Measurements from ENCODE around the gene MEGF11.

Gene MEGF11

GRCh38 chr15:66006986-66007385 is 246.6 kb downstream of the MEGF11 start:
- H3K27ac ChIP-seq (ENCODE audit: extremely low read depth, low read depth, low read length): no peak overlapping the region
- no peak overlapping the region for H3K4me3 ChIP-seq (ENCODE audit: low read depth, low read length)
- TF ChIP-seq ZNF555 (tag by site-specific recombination; conservative IDR thresholded peaks at IDR 0.05): no peak
- TF ChIP-seq ZNF16 (tag by site-specific recombination; IDR thresholded peaks at IDR 0.05; ENCODE audit: low read depth): no peak
- no peak for TF ChIP-seq ZNF548 (tag by site-specific recombination; IDR thresholded peaks at IDR 0.05)
- no peak for TF ChIP-seq SETDB1 (IDR thresholded peaks at IDR 0.05; ENCODE audit: insufficient read length, low read length)
- H3K4me1 ChIP-seq (ENCODE audit: control insufficient read depth, insufficient read depth, low read length): no peaks in the 10 kb centered on the region
- ChIA-PET CTCF (no interaction called here), POLR2A (no interaction called here)
- H3K9me3 ChIP-seq (ENCODE audit: control insufficient read depth, insufficient read depth, low read depth, low read length): no peaks in the 10 kb centered on the region
- no peaks in the 10 kb centered on the region for H3K36me3 ChIP-seq (ENCODE audit: control insufficient read depth in 2 of 2, insufficient read depth in 1 of 2, low read length in 2 of 2)

DNA sequence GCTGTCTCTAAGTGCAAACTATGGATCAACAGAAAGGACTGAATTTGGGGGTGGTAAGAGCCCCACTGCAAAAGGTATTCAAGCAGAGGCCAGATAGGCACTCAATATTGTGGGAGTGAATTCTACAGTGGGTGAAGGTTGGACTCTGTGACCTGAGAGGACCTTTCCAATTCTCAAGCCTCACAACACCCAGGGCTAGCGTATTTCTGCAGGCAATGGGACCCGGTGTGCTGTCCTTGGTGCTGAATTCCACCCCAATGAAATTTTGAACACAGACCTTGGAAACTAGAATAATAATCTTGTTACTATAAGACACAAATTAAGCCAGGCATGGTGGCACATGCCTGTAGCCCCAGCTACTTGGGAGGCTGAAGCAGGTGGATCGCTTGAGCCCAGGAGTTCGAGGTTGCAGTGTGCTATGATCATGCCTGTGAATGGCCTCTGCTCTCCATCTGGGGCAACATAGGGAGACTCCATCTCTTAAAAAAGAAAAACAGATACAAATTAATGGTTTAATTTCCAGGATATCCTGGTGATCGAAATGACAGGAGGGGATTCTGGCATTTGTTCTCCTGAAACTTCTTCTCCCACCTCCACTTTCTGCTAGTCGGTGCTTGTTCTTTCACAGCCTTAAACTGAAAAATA is 248.8 kb downstream of the MEGF11 start:
- ChIA-PET CTCF (interaction anchor here (0.6 to 1.0 kb wide), 2 partner anchors 284 to 898 kb away, joined by 3 to 4 read pairs; no protein-coding TSS in a partner anchor), POLR2A (interaction anchor here (1.5 kb wide), 1 partner anchor 136 kb away, joined by 3 read pairs; the partner anchor contains the start of gene RAB11A)
- Histone ChIP-seq H3K36me3 (ENCODE audit: control insufficient read depth in 2 of 2, insufficient read depth in 1 of 2, low read length in 2 of 2) (no peaks in the 10 kb centered on the region), H3K4me1 (ENCODE audit: control insufficient read depth, insufficient read depth, low read length) (no peaks in the 10 kb centered on the region), H3K27ac (ENCODE audit: extremely low read depth, low read depth, low read length) (no peak overlapping the region), H3K4me3 (ENCODE audit: low read depth, low read length) (no peak overlapping the region), H3K9me3 (ENCODE audit: control insufficient read depth, insufficient read depth, low read depth, low read length) (no peaks in the 10 kb centered on the region)
- TF ChIP-seq, protein P1, sequence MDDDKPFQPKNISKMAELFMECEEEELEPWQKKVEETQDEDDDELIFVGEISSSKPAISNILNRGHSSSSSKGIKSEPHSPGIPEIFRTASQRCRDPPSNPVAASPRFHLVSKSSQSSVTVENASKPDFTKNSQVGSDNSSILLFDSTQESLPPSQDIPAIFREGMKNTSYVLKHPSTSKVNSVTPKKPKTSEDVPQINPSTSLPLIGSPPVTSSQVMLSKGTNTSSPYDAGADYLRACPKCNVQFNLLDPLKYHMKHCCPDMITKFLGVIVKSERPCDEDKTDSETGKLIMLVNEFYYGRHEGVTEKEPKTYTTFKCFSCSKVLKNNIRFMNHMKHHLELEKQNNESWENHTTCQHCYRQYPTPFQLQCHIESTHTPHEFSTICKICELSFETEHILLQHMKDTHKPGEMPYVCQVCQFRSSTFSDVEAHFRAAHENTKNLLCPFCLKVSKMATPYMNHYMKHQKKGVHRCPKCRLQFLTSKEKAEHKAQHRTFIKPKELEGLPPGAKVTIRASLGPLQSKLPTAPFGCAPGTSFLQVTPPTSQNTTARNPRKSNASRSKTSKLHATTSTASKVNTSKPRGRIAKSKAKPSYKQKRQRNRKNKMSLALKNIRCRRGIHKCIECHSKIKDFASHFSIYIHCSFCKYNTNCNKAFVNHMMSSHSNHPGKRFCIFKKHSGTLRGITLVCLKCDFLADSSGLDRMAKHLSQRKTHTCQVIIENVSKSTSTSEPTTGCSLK (tag by site-specific recombination; IDR thresholded peaks at IDR 0.05): no peak
- TF ChIP-seq ZNF341 (tag by site-specific recombination; IDR thresholded peaks at IDR 0.05; ENCODE audit: low read depth): no peak
- TF ChIP-seq ZFP69B (tag by site-specific recombination; IDR thresholded peaks at IDR 0.05): peak; percentile 40; the same call in 1 of the 2 replicates
- TF ChIP-seq PBX3 (CRISPR knock-in tag; IDR thresholded peaks at IDR 0.05): no peak
- no peak for TF ChIP-seq ZNF350 (tag by site-specific recombination; IDR thresholded peaks at IDR 0.05)
- TF ChIP-seq ZNF585B (tag by site-specific recombination; IDR thresholded peaks at IDR 0.05): no peak
- no peak for TF ChIP-seq HOXA7 (CRISPR knock-in tag; IDR thresholded peaks at IDR 0.05; ENCODE audit: borderline replicate concordance)
- TF ChIP-seq, protein P2, sequence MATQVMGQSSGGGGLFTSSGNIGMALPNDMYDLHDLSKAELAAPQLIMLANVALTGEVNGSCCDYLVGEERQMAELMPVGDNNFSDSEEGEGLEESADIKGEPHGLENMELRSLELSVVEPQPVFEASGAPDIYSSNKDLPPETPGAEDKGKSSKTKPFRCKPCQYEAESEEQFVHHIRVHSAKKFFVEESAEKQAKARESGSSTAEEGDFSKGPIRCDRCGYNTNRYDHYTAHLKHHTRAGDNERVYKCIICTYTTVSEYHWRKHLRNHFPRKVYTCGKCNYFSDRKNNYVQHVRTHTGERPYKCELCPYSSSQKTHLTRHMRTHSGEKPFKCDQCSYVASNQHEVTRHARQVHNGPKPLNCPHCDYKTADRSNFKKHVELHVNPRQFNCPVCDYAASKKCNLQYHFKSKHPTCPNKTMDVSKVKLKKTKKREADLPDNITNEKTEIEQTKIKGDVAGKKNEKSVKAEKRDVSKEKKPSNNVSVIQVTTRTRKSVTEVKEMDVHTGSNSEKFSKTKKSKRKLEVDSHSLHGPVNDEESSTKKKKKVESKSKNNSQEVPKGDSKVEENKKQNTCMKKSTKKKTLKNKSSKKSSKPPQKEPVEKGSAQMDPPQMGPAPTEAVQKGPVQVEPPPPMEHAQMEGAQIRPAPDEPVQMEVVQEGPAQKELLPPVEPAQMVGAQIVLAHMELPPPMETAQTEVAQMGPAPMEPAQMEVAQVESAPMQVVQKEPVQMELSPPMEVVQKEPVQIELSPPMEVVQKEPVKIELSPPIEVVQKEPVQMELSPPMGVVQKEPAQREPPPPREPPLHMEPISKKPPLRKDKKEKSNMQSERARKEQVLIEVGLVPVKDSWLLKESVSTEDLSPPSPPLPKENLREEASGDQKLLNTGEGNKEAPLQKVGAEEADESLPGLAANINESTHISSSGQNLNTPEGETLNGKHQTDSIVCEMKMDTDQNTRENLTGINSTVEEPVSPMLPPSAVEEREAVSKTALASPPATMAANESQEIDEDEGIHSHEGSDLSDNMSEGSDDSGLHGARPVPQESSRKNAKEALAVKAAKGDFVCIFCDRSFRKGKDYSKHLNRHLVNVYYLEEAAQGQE (tag by site-specific recombination; IDR thresholded peaks at IDR 0.05): peak; percentile 98
- TF ChIP-seq, protein P3, sequence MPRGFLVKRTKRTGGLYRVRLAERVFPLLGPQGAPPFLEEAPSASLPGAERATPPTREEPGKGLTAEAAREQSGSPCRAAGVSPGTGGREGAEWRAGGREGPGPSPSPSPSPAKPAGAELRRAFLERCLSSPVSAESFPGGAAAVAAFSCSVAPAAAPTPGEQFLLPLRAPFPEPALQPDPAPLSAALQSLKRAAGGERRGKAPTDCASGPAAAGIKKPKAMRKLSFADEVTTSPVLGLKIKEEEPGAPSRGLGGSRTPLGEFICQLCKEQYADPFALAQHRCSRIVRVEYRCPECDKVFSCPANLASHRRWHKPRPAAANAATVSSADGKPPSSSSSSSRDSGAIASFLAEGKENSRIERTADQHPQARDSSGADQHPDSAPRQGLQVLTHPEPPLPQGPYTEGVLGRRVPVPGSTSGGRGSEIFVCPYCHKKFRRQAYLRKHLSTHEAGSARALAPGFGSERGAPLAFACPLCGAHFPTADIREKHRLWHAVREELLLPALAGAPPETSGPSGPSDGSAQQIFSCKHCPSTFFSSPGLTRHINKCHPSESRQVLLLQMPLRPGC (tag by site-specific recombination; IDR thresholded peaks at IDR 0.05): no peak
